HFF-Myc (cell line): ENCODE results near the gene FLYWCH1.

Source experiments
- DNase-seq: peaks from one replicate; pipeline ENCODE4 v3.0.0-alpha.2; 2011; ENCODE audit warnings: low read depth; ENCODE audit errors: extremely low read depth
- H3K4me3 ChIP-seq: replicated peaks from 2 replicates; pipeline ENCODE4 v1.5.1; 2011; ENCODE audit warnings: low read depth, mild to moderate bottlenecking, control low read depth, low read length
- CTCF ChIP-seq: IDR thresholded peaks from 2 replicates; pipeline ENCODE4 v1.5.1; 2012; ENCODE audit warnings: mild to moderate bottlenecking, low read depth, low read length, control low read depth; ENCODE audit errors: missing control alignments

The FLYWCH1 gene

GRCh38 chr16:2985462-2985861 is 73.7 kb downstream of the FLYWCH1 start:
- no peak overlapping the region for H3K4me3 ChIP-seq
- TF ChIP-seq CTCF = no peak
- DNase-seq = no peak

- DNase-seq = no peak
- H3K4me3 ChIP-seq = no peak overlapping the region
- no peak for TF ChIP-seq CTCF
Measured at GRCh38 chr16:2985893-2986355, 74.2 kb downstream of the FLYWCH1 start.

- TF ChIP-seq CTCF = no peak
- no peak for DNase-seq
Measured at GRCh38 chr16:2986623-2987188, 75.0 kb downstream of the FLYWCH1 start.

GRCh38 chr16:2987286-2987685 is 75.6 kb downstream of the FLYWCH1 start:
- DNase-seq = no peak
- TF ChIP-seq CTCF = no peak
- no peak overlapping the region for H3K4me3 ChIP-seq

More at GRCh38 chr16:2986623-2987188, 75.0 kb downstream of the FLYWCH1 start:
- no peak overlapping the region for H3K4me3 ChIP-seq

GRCh38 chr16:2987833-2988232 is 76.1 kb downstream of the FLYWCH1 start:
- no peak for DNase-seq
- no peak for TF ChIP-seq CTCF

GRCh38 chr16:2988590-2989099 is 76.9 kb downstream of the FLYWCH1 start:
- no peak overlapping the region for H3K4me3 ChIP-seq
- TF ChIP-seq CTCF = no peak
- DNase-seq = no peak

More at GRCh38 chr16:2987833-2988232, 76.1 kb downstream of the FLYWCH1 start:
- no peak overlapping the region for H3K4me3 ChIP-seq

- TF ChIP-seq CTCF = no peak
- no peak for DNase-seq
- H3K4me3 ChIP-seq = no peak overlapping the region
Measured at GRCh38 chr16:2990891-2991290, 79.2 kb downstream of the FLYWCH1 start.
